ENCODE results near the gene BTBD10.

- TF ChIP-seq EZH2 (IDR thresholded peaks at IDR 0.05; ENCODE audit: insufficient read depth, poor library complexity, severe bottlenecking) (no peak), EZH2phosphoT487 (IDR thresholded peaks at IDR 0.05; ENCODE audit: insufficient read depth, low read depth) (no peak)
Measured at GRCh38 chr11:13429288-13429687, 33.7 kb downstream of the BTBD10 start.

All from GM23248 (cell line).